Effector memory CD8-positive, alpha-beta T cell (primary cell): ENCODE results near the gene FAM3D.
"Not testable (repeated sequence)": the region's sequence is repeated elsewhere in the genome, so short reads cannot be mapped to it uniquely, and the experiment has no call there.

Experiments used
- ATAC-seq: fragments of 150-1000 bp; cut with Tn5 transposase; replicated peaks from 2 replicates; pipeline ENCODE4 v1.10.0; 2021; ENCODE audit warnings: mild to moderate bottlenecking, moderate library complexity
- DNase-seq, 3 experiments: peaks; one replicate each; pipeline ENCODE4 v3.0.0; 2021
- H3K27ac Mint-ChIP-seq, 2 donors: one replicate each; pipeline ENCODE4 v1.8.0; 2022; ENCODE audit warnings: mild to moderate bottlenecking in 2 of 2, mixed read lengths in 2 of 2, moderate library complexity in 2 of 2
- H3K27me3 Mint-ChIP-seq, 2 donors: one replicate each; pipeline ENCODE4 v1.8.0; 2022; ENCODE audit warnings: mixed read lengths in 2 of 2
- H3K36me3 Mint-ChIP-seq: one replicate; pipeline ENCODE4 v1.8.0; 2022; ENCODE audit warnings: mild to moderate bottlenecking, moderate library complexity, mixed read lengths; ENCODE audit not compliant: insufficient read depth
- H3K4me1 Mint-ChIP-seq, 2 donors: one replicate each; pipeline ENCODE4 v1.8.0; 2022; ENCODE audit warnings: low read depth in 2 of 2, mixed read lengths in 2 of 2
- H3K4me3 Mint-ChIP-seq, 2 donors: one replicate each; pipeline ENCODE4 v1.8.0; 2022; ENCODE audit warnings: mild to moderate bottlenecking in 2 of 2, mixed read lengths in 2 of 2, moderate library complexity in 2 of 2
- H3K9me3 Mint-ChIP-seq, 2 donors: one replicate each; pipeline ENCODE4 v1.8.0; 2022; ENCODE audit warnings: mixed read lengths in 2 of 2
- total RNA-seq, 9 experiments: gene quantifications; one replicate each; lab custom pipeline; 2026; lab: John Stamatoyannopoulos, UW

The FAM3D gene, protein sequence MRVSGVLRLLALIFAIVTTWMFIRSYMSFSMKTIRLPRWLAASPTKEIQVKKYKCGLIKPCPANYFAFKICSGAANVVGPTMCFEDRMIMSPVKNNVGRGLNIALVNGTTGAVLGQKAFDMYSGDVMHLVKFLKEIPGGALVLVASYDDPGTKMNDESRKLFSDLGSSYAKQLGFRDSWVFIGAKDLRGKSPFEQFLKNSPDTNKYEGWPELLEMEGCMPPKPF
- total RNA-seq = 0 to 0.10 (median 0) reads per million in 9 experiments

DNA sequence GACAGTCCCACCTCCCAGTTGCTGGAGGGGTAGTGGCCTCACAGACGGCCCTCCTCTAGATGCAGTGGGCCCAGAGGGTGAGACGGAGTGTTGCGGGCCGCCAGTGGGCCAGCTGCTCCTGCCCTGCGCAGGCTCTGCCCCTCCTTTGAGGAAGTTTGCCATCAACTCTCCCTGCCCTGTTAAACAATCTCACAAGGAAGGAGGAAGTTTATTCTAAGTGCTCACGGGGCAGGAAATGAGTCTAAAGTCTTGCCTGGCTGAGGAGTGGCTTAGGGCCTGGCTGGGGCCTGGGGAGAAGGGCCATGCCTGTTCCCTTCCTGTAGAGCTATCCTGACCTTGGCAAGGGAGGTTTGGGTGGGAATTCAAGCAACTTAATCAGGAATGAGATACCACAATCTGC is at the start of gene FAM3D:
Gene FAM3D, minus strand, starts transcription at position 92 of the 400 bp plus-strand sequence. CDS start 11,211 bp downstream, outside the sequence.
- Mint-ChIP-seq H3K4me3 (no peak within 1 kb of the TSS), H3K27ac (no peak within 1 kb of the TSS), H3K9me3 (no peaks in the 10 kb centered on the region), H3K36me3 (no peaks in the 10 kb centered on the region), H3K4me1 (no peaks in the 10 kb centered on the region), H3K27me3 (peaks cover 23 to 60% of the 10 kb centered on the region in 2 donors)
- ATAC-seq (no peak), DNase-seq (no peak)

DNA sequence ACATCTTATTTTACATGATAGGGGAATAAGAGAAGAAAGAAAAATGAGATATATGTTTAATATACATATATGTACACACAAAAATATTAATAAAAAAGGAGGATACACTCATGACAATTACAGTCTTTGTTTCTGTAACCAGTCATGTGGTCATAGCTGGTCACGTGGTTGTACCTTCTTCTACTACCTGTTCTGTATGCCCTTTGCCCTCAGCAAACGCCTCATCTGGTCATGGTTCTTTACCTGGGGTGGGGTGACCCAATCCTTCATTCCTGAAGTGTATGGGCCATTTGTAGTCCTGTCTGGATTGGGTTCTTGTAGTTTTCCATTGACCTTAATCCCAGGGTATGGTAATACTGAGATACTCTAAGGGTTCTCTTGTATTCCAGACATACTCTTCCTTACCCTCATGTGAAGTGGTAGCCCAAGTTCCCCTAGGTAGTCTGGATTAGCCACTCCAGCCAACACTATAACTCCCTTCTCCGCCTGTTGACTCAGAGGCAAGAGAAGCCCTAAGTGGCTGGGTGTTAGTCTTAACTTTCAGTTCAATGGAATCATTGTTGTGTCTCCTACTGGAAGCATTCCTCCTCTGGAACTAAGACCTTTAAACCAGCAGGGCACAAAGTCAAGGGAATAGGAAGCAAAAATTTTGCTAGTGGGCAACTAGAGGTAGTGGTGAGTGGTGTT is 47.3 kb upstream of the FAM3D start:
- Mint-ChIP-seq H3K27me3 (peaks cover 0 to 9% of the 10 kb centered on the region in 2 donors), H3K27ac (no peak overlapping the region), H3K9me3 (no peaks in the 10 kb centered on the region), H3K36me3 (peaks cover 2% of the 10 kb centered on the region), H3K4me1 (no peaks in the 10 kb centered on the region), H3K4me3 (no peak overlapping the region)
- DNase-seq = no peak
- ATAC-seq = no peak

DNA sequence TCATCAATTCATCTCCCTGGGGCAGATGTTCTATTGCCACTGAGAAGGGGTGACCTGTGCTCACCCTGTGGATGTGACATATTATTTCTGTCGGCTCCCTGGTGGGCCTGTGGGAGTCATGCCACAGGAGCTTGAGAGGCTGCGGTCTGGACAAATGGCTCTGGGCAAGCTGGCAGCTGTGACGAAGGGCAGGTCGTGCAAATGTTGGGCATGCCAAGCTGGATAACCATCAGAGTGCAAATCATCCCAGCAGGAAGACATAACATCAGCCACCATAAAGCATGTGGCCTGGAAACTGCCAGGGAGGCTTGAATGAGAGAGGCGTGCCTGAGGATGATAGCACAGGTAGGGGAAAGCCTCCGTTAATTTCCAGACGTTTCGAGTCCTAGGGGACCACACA is 45.3 kb upstream of the FAM3D start:
- no peak overlapping the region for H3K27ac Mint-ChIP-seq
- H3K27me3 Mint-ChIP-seq = peaks cover 0 to 19% of the 10 kb centered on the region in 2 donors
- H3K9me3 Mint-ChIP-seq = no peaks in the 10 kb centered on the region
- H3K4me3 Mint-ChIP-seq = no peak overlapping the region
- H3K4me1 Mint-ChIP-seq = no peaks in the 10 kb centered on the region
- no peak for ATAC-seq
- DNase-seq = no peak
- no peaks in the 10 kb centered on the region for H3K36me3 Mint-ChIP-seq

DNA sequence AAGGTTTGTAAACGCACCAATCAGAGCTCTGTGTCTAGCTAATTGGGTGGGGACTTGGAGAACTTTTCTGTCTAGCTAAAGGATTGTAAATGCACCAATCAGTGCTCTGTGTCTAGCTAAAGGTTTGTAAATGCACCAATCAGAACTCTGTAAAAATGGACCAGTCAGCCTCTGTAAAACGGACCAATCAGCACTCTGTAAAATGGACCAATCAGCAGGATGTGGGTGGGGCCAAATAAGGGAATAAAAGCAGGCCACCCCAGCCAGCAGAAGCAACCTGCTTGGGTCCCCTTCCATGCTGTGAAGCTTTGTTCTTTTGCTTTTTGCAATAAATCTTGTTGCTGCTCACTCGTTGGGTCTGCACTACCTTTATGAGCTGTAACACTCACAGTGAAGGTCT is 42.4 kb upstream of the FAM3D start:
- not testable (repeated sequence) for DNase-seq, H3K9me3 Mint-ChIP-seq, H3K4me1 Mint-ChIP-seq

DNA sequence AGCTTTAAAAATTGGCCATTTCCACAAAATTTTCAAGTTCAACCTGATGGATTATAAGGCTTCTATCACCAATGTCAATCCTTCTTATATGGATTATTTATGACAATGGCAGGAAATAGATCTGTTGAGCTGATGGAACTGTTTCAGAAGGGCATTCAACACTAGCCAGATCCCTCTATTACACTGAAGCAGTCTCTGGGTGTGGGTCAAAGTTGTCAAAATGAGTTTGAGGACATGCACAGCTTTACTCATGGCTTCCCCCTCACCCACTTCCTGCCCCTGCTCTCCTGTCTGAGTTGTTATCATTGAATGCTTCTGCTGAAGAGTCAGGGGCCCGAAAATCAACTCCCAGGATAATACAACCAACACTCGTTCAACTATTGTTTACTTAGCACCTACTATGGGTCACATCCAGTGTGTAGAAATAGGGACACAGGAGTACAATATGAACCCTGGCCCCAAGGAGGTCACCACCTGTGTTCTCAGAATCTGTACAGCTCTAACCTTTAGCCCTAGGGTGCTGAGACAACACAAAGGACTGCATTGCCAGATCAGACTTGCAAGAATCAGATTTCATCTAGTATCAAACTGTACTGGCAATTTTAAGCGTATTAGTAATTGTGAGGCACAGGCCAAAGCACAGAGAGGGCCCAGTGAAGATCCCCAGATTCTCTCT is 41.7 kb upstream of the FAM3D start:
- DNase-seq (no peak), ATAC-seq (no peak)
- Mint-ChIP-seq H3K4me3 (no peak overlapping the region), H3K27me3 (peaks cover 0 to 20% of the 10 kb centered on the region in 2 donors), H3K4me1 (no peaks in the 10 kb centered on the region), H3K27ac (no peak overlapping the region), H3K36me3 (no peaks in the 10 kb centered on the region), H3K9me3 (no peaks in the 10 kb centered on the region)

More for the DNA sequence above, 42.4 kb upstream of the FAM3D start:
- H3K27me3 Mint-ChIP-seq = peaks cover 0 to 20% of the 10 kb centered on the region in 2 donors
- H3K4me3 Mint-ChIP-seq, ATAC-seq, H3K27ac Mint-ChIP-seq, H3K36me3 Mint-ChIP-seq: not testable (repeated sequence)

DNA sequence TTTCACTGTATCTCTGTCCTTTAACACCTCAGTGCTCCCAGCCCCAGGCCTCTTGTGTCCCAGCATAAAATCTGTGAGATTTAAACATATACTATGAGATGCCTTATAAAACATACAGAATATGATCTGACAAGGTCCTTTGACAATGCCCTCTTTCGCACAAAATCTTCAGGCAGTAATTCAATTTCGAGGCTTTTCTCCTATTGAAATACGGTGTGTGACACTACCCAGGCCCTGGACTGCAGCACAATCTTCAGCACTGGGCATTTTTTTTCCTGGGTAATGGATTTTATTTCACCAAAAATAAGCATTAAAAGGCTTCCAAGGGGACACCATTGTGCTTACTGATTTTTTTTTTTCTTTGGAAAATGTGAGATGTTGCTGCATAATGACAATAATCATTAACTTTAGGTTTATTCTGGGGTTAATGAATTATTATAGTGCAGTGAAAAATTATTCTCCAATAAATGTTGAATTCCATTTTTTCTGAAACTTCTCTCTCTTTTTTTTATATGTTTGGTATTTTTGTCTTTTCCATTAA is 40.9 kb upstream of the FAM3D start:
- Mint-ChIP-seq H3K27me3 (peaks cover 0 to 20% of the 10 kb centered on the region in 2 donors), H3K9me3 (no peaks in the 10 kb centered on the region), H3K4me1 (no peaks in the 10 kb centered on the region), H3K36me3 (no peaks in the 10 kb centered on the region), H3K4me3 (no peak overlapping the region), H3K27ac (no peak overlapping the region)
- ATAC-seq (no peak), DNase-seq (no peak)

DNA sequence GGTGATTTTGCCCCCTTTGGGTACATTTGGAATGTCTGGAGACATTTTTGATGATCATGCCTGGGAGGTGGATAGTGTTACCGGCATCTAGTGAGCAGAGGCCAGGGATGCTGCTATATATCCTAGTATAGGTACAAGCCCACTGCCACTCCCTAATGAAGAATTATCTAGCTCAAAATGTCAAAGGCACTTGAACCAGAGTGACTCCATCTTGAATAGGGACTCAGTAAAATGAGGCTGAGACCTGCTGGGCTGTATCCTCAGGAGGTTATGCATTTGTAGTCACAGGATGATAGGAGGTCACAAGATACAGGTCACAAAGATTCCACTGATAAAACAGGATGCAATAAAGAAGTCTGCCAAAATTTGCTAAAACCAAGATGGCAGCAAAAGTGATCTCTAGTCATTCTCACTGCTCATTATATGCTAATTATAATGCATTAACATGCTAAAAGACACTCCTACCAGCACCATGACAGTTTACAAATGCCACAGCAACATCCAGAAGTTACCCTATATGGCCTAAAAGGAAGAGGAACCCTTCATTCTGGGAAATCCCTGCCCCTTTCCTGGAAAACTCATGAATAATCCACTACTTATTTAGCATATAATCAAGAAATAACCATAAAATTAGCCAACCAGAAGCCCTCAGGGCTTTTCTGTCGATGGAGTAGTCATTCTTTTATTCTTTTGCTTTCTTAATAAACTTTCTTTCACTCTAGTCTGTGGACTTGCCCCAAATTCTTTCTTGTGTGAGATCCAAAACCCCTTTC is 40.0 kb upstream of the FAM3D start:
- Mint-ChIP-seq H3K4me3 (no peak overlapping the region), H3K27me3 (peaks cover 0 to 14% of the 10 kb centered on the region in 2 donors), H3K27ac (no peak overlapping the region), H3K4me1 (no peaks in the 10 kb centered on the region), H3K36me3 (no peaks in the 10 kb centered on the region), H3K9me3 (no peaks in the 10 kb centered on the region)
- DNase-seq (no peak), ATAC-seq (no peak)

DNA sequence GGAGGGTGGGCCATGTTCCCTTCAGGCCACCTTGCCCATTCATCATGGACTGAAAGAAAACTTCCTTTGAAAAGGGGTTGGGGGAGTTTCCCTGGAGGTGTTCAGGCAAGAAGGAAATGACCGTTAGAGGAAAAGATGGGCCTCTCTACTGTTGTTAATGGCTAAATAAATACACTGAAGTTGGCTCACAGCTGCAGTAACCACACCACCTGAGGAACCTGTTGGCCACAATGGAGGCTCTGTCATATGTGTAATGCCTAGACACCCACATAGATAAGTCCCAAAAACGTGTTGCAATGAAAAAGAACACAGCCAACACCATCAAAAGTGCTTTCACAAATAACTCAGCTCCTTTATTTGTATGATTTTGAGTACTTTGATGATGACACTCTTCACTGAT is 38.2 kb upstream of the FAM3D start:
- Mint-ChIP-seq H3K4me3 (no peak overlapping the region), H3K4me1 (no peaks in the 10 kb centered on the region), H3K27ac (no peak overlapping the region), H3K9me3 (no peaks in the 10 kb centered on the region), H3K27me3 (peaks cover 0 to 11% of the 10 kb centered on the region in 2 donors), H3K36me3 (no peaks in the 10 kb centered on the region)
- no peak for DNase-seq
- ATAC-seq = no peak

DNA sequence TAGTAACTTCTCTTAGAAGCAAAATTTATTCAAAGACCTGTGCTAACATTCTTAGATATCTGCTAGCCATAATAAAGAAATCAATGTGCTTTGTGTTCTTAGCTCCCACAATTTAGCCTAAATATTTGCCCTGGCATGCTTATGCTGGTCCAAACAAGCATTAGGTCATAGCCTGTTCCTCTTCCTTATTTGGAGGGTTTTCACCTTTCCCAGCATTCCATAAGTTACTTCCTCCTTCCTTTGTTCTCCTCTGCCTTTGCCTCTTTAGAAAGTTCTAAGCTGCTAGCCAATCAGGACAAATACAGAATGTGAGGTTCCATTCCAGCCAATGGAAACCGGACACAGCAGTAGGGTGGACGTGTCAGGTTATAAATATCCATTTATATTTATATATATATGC is 37.7 kb upstream of the FAM3D start:
- not testable (repeated sequence) for H3K9me3 Mint-ChIP-seq, H3K36me3 Mint-ChIP-seq, H3K4me1 Mint-ChIP-seq, H3K4me3 Mint-ChIP-seq, H3K27ac Mint-ChIP-seq, ATAC-seq, DNase-seq
- peaks cover 0 to 11% of the 10 kb centered on the region in 2 donors for H3K27me3 Mint-ChIP-seq

DNA sequence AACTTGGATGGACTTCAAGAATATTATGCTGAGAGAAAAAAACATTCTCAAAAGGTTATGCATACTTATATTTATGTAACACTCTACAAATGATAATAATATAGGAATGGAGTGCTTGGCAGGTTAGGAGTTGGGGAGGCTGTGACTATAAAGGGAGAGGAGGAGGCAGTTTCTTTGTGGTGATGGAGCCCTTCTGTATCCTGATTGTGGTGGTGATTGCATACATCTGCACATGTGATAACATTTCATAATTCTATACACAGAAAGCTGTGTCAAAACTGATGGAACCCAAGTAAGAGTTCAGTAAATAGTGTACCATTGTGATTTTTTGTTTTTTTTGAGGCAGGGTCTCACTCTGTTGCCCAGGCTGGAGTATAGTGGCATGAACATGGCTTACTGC is 31.7 kb upstream of the FAM3D start:
- Mint-ChIP-seq H3K9me3 (no peaks in the 10 kb centered on the region), H3K4me1 (no peaks in the 10 kb centered on the region), H3K4me3 (no peak overlapping the region), H3K27me3 (peaks cover 10 to 12% of the 10 kb centered on the region in 2 donors), H3K27ac (no peak overlapping the region), H3K36me3 (no peaks in the 10 kb centered on the region)
- DNase-seq (no peak), ATAC-seq (no peak)

DNA sequence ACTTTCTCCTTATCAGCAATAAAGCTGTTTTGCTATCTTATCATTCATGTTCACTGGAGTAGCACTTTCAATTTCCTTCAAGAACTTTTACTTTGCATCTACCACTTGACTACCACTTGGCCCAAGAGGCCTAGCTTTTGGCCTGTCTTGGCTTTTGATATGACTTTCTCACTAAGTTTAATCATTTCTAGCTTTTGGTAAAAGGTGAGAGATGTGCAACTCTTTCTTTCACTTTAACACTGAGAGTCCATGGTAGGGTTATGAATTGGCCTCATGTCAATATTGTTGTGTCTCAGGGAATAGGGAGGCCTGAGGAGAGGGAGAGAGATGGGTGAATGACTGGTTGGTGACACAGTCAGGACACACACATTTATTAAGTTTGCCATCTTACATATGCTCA is 31.0 kb upstream of the FAM3D start:
- Mint-ChIP-seq H3K27me3 (peaks cover 10 to 12% of the 10 kb centered on the region in 2 donors), H3K4me3 (no peak overlapping the region), H3K9me3 (no peaks in the 10 kb centered on the region), H3K27ac (no peak overlapping the region), H3K36me3 (no peaks in the 10 kb centered on the region), H3K4me1 (no peaks in the 10 kb centered on the region)
- ATAC-seq = no peak
- no peak for DNase-seq

DNA sequence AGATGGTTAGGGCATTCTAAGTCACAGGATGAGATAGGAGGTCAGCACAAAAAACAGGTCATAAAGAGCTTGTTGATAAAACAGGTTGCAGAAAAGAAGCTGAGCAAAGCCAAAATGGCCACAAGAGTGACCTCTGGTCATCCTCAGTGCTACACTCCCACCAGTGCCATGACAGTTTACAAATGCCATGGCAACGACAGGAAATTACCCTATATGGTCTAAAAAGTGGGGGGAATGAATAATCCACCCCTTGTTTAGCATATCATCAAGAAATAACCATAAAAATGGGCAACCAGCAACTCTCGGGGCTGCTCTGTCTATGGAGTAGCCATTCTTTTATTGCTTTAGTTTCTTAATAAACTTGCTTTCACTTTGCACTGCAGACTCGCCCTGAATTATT is 30.2 kb upstream of the FAM3D start:
- not testable (repeated sequence) for H3K4me3 Mint-ChIP-seq, H3K9me3 Mint-ChIP-seq, H3K36me3 Mint-ChIP-seq, ATAC-seq, DNase-seq, H3K27ac Mint-ChIP-seq, H3K4me1 Mint-ChIP-seq
- H3K27me3 Mint-ChIP-seq = peaks cover 10 to 12% of the 10 kb centered on the region in 2 donors

DNA sequence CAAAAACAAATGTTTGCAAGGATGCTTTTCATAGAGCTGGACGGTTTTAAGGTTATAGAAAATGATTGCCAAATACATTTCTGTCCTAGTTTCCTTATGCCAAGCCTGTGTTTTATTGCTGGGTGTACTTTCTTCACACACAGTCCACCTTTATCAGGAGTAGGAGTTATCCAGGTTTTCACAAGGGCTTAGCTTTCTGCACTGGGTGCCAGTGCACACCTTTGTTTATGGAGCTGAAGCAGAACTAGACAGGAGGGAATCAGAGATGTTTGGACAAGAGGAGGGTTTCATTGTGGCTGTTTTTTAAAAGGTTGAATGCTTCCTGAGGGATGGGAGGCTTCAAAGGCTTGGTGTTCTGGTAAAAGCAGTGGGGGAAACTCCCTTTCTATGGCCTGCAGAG is 29.5 kb upstream of the FAM3D start:
- H3K4me3 Mint-ChIP-seq = no peak overlapping the region
- no peak overlapping the region for H3K27ac Mint-ChIP-seq
- no peak for ATAC-seq
- peaks cover 10 to 12% of the 10 kb centered on the region in 2 donors for H3K27me3 Mint-ChIP-seq
- H3K9me3 Mint-ChIP-seq = no peaks in the 10 kb centered on the region
- DNase-seq = no peak
- no peaks in the 10 kb centered on the region for H3K4me1 Mint-ChIP-seq
- H3K36me3 Mint-ChIP-seq = no peaks in the 10 kb centered on the region
